HG03045 (cell line): ENCODE results near the gene MELTF.

ENCODE experiments used
- ATAC-seq: cut with Tn5 transposase; IDR thresholded peaks from one replicate; pipeline ENCODE4 v1.9.1; 2021; ENCODE audit warnings: mild to moderate bottlenecking, moderate library complexity; ENCODE audit not compliant: unreplicated experiment

The MELTF gene

DNA sequence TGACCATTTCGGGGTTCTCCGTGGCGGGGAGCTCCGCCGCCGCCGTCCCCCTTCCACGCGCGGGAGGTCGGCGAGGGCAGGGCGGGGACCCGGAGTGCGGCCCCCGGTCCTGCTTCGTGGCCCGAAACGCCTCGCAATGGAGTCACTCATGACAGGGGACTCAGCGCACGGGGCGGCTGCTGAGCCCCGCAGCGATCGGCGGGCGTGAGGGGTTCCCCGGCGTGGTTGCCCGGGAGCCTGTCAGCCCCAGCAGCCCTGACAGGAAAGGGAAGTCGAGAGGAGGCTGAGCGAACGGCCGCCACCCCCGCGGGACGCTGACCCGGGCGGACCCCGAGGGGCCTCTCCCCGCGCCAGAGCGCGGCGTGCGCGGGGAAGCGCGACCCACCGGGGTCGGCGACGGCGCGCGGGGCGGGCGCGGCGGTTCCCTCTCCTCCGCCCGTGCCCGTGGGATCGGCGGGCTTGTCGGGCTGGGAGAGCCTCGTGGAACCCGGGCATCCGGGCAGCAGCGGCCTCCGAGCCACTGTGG is 60.4 kb downstream of the MELTF start:
- ATAC-seq, result peak; percentile 42

DNA sequence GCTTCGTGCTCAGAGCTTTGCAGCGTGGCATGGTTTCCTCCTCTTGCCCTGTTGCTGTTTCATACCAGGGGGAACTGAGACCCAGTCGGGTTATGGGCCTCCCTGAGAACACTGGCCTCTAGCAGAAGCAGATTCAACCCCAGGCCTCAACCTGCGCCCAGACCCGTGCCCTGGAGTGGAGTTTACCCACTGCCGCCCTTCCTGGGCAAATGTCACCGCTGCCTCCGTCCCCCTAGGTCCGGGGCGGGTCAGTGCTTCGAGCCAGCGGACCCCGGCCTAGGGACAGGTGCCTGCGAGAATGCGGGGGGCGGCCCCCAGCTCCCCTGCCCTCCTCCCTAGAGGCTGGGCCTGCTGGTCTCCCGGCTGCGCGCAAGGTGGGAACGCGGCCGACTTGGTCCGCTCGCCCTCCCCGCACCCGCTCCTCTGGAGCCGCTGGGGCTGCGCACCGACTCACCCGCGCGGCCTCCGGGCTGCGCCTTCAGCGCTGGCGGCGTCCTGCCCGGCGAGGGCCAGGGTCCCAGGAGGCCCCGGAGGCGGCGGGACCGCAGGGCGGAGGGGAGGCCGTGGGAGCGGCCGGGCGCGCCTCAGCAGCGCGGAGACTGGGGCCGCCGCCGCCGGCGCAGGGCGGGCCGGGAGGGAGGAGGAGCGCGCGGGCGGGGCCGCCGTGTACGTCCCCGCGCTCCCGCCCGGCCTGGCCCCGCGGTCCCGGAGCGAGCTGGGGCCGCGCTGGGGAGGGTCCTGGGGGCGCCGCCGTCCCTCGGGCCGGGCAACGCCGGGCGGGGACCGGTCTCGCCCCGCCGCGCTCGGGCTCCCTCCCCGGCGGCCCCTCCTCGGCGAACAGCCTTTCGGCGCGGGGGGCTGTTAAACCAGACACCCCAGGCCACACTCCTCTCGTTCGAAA is 61.1 kb downstream of the MELTF start, which contains the start of gene PIGZ:
Gene PIGZ (minus strand): TSS at position 601 of the 901 bp plus-strand sequence. CDS start 16,802 bp downstream, outside the sequence.
- ATAC-seq, result peak; percentile 69

- no peak for ATAC-seq
These were observed 62.0 kb downstream of the MELTF start for GRCh38 chr3:196967412-196968232.

DNA sequence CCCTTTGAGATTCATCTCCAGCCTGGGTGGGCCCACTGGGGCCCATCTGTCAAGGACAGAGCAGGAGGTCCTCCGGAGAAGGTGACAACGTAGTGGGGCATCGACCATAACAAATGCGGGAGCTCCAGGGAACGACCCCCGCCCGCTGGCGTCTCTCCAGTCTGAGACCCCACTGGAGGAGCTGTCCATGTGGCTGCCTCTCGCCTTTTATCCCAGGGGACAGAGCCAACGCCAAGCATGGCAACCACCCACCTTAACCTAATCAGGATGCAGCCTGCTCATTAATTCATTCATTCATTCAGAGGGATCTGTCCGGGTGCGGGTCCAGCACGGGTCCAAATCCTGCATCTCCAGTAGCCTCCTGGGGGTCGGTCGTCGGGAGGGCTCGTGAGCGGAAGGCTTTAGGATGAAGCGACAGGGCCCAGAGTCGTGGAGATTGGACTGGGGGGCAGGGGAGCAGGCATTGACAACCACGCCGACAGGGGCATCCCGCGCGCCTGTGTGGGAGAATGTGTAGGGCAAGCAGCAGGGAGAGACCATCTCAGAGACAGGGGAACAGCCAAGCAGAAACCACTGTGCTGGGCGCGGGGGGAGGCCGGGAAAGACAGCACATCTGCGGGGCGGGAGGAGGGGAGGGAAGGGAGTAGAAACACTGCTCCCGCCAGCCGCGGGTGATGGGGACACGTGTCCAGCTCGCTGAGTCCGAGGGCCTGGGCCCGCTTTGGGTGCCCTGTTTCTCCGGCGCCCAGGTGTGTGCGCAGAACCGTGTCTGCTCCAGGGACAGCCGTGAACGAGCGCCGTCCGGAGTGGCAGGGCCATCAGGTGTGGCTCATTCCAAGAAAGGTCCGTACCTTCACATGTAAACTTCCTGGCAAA is 62.9 kb downstream of the MELTF start:
- ATAC-seq, result no peak

GRCh38 chr3:196965804-196966173 is 63.8 kb downstream of the MELTF start:
- no peak for ATAC-seq

- no peak for ATAC-seq
These were observed 64.4 kb downstream of the MELTF start for GRCh38 chr3:196965112-196965803.

DNA sequence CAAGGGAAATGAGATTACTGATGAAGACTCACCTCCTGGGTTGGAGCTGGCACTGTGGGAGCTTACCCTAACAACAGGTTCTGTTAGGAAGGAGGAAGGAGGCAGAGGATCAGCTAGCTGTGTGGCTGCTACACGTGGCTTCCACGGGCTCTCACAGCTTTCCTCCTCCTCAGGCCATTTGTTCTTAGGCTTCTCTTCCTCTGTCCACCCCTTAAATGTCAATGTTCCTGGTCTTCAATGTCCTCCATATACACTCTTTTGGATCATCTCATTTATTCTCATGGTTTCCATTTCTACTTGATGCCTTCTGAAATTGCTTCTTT is 66.0 kb downstream of the MELTF start:
- no peak for ATAC-seq

DNA sequence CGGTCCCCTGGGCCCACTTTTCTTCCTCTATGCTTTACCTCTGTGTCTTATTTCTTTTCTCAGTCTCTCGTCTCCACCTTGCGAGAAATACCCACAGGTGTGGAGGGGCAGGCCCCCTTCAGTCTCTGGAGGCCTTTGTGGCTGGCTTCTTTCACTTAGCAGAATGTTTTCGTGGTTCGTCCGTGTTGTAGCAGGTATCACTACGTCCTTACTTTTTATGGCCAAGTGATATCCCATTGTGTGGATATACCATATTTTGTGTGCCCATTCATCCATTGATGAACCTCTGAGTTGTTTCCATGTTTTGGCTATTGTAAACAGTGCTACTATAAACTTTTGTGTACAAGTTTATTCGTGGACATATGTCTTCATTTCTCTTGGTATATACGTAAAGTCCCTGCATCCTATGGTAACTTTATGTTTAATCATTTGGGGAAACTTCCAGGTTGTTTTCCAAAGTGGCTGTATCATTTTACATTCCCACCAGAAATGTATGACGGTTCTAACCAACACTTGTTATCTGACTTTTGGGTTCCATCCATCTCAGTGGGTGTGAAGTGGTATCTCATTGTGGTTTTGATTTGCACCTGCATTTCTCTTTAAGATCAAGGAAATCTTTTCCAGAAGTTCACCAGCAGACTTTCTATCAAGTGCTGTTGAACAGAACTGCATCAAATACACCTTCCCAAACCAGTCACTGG is 66.5 kb downstream of the MELTF start:
- no peak for ATAC-seq

DNA sequence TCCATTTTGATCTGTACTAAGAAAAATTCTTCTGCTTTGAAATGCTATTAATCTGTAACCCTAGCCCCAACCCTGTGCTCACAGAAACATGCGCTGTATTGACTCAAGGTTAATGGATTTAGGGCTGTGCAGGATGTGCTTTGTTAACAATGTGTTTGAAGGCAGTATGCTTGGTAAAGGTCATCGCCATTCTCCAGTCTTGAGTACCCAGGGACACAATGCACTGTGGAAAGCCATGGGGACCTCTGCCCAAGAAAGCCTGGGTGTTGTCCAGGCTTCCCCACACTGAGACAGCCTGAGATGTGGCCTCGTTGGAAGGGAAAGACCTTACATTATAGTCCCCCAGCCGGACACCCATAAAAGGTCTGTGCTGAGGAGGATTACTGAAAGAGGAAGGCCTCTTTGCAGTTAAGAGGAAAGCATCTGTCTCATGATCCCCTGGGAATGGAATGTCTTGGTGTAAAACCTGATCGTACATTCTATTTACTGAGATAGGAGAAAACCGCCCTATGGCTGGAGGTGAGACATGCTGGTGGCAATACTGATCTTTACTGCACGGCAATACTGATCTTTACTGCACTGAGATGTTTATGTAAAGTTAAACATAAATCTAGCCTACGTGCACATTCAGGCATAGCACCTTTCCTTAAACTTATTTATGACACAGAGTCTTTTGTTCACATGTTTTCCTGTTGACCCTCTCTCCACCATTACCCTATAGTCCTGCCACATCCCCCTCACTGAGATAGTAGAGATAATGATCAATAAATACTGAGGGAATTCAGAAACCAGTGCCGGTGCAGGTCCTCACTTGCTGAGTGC is 67.3 kb downstream of the MELTF start:
- ATAC-seq, result no peak

- no peak for ATAC-seq
These were observed 74.8 kb downstream of the MELTF start for GRCh38 chr3:196954832-196955231.
